ENCODE results near the gene FAM72D. TPM values are rescaled to one million over a fixed set of nuclear protein-coding genes. Genes with fewer than 3 reads are reported as not detected.
A peak's percentile ranks its signal among the peaks of the same experiment; 100 is the strongest.
"Not testable (repeated sequence)": the region's sequence is repeated elsewhere in the genome, so short reads cannot be mapped to it uniquely, and the experiment has no call there.

FAM72D gene
- total RNA-seq, 4 donors from 2014 or later, result 0.11 to 2.7 (median 0.56) TPM

GRCh38 chr1:145074021-145074559, 21.7 kb upstream of the FAM72D start:
- H3K4me3 ChIP-seq; intact Hi-C loops (cut with DNase I); H3K9me3 ChIP-seq; H3K36me3 ChIP-seq; DNase-seq; H3K4me1 ChIP-seq; H3K27ac ChIP-seq; H3K27me3 ChIP-seq: not testable (repeated sequence)
- WGBS, 2 donors, result 83 to 90% methylated on average over 1 to 3 of the region's 6 CpGs

GRCh38 chr1:145076877-145077276, 18.9 kb upstream of the FAM72D start:
- H3K4me1 ChIP-seq; H3K36me3 ChIP-seq; intact Hi-C loops (cut with DNase I); H3K4me3 ChIP-seq; H3K27ac ChIP-seq; H3K9me3 ChIP-seq; H3K27me3 ChIP-seq; DNase-seq: not testable (repeated sequence)
- no CpG with 5 or more reads among the region's 3 CpGs for WGBS, 2 donors

- H3K9me3 ChIP-seq; H3K27ac ChIP-seq; intact Hi-C loops (cut with DNase I); H3K27me3 ChIP-seq; H3K4me1 ChIP-seq; H3K36me3 ChIP-seq; DNase-seq; H3K4me3 ChIP-seq: not testable (repeated sequence)
- no CpG with 5 or more reads among the region's 11 CpGs for WGBS, 2 donors
These were observed 17.6 kb upstream of the FAM72D start for GRCh38 chr1:145077872-145078786.

- DNase-seq; H3K4me3 ChIP-seq; H3K4me1 ChIP-seq; H3K27me3 ChIP-seq; intact Hi-C loops (cut with DNase I); H3K9me3 ChIP-seq; H3K36me3 ChIP-seq; H3K27ac ChIP-seq: not testable (repeated sequence)
- WGBS, 2 donors, result no CpG with 5 or more reads among the region's 5 CpGs
These were observed 16.9 kb upstream of the FAM72D start for GRCh38 chr1:145078787-145079370.

- WGBS, 2 donors, result 77 to 80% methylated on average over 2 of the region's 2 CpGs
- H3K9me3 ChIP-seq; H3K27me3 ChIP-seq; DNase-seq; H3K4me3 ChIP-seq; H3K36me3 ChIP-seq; intact Hi-C loops (cut with DNase I); H3K4me1 ChIP-seq; H3K27ac ChIP-seq: not testable (repeated sequence)
These were observed 16.0 kb upstream of the FAM72D start for GRCh38 chr1:145079737-145080136.

GRCh38 chr1:145080193-145080592, 15.6 kb upstream of the FAM72D start:
- H3K27ac ChIP-seq; intact Hi-C loops (cut with DNase I); H3K4me3 ChIP-seq; DNase-seq; H3K9me3 ChIP-seq; H3K36me3 ChIP-seq; H3K4me1 ChIP-seq; H3K27me3 ChIP-seq: not testable (repeated sequence)
- 90 to 100% methylated on average over 2 of the region's 3 CpGs for WGBS, 2 donors

- intact Hi-C loops (cut with DNase I); H3K36me3 ChIP-seq; DNase-seq; H3K4me3 ChIP-seq; H3K4me1 ChIP-seq; H3K9me3 ChIP-seq; H3K27ac ChIP-seq; H3K27me3 ChIP-seq: not testable (repeated sequence)
- 95 to 100% methylated on average over 2 of the region's 7 CpGs for WGBS, 2 donors
These were observed 13.1 kb upstream of the FAM72D start for GRCh38 chr1:145082483-145083255.

GRCh38 chr1:145093517-145094149, 2.1 kb upstream of the FAM72D start:
- H3K36me3 ChIP-seq; intact Hi-C loops (cut with DNase I); H3K4me1 ChIP-seq; H3K27me3 ChIP-seq; H3K9me3 ChIP-seq; DNase-seq: not testable (repeated sequence)
- Histone ChIP-seq H3K27ac (peak overlapping the region in 3 of 4 donors; percentile 19 to 72 (median 20)), H3K4me3 (peak overlapping the region in 3 of 4 donors; percentile 31 to 67 (median 38))
- no CpG with 5 or more reads among the region's 47 CpGs for WGBS, 2 donors

- WGBS, 2 donors, result no CpG with 5 or more reads among the region's 46 CpGs
- H3K27me3 ChIP-seq; intact Hi-C loops (cut with DNase I); H3K4me1 ChIP-seq; DNase-seq; H3K36me3 ChIP-seq; H3K9me3 ChIP-seq: not testable (repeated sequence)
- H3K27ac ChIP-seq, result peak overlapping the region; percentile 67 to 83 (median 73)
- peak overlapping the region; percentile 23 to 63 (median 42) for H3K4me3 ChIP-seq
These were observed 1.0 kb upstream of the FAM72D start for GRCh38 chr1:145094655-145095211.

GRCh38 chr1:145101725-145102124, 6.0 kb downstream of the FAM72D start:
- H3K27ac ChIP-seq; intact Hi-C loops (cut with DNase I); H3K4me3 ChIP-seq; DNase-seq; H3K9me3 ChIP-seq; H3K27me3 ChIP-seq; H3K36me3 ChIP-seq; H3K4me1 ChIP-seq: not testable (repeated sequence)
- WGBS, 2 donors, result no CpG with 5 or more reads among the region's 1 CpG

- no CpG with 5 or more reads among the region's 2 CpGs for WGBS, 2 donors
- DNase-seq; H3K4me3 ChIP-seq; H3K36me3 ChIP-seq; H3K9me3 ChIP-seq; H3K27ac ChIP-seq; intact Hi-C loops (cut with DNase I); H3K27me3 ChIP-seq; H3K4me1 ChIP-seq: not testable (repeated sequence)
These were observed 7.5 kb downstream of the FAM72D start for GRCh38 chr1:145103294-145103693.

- H3K9me3 ChIP-seq; DNase-seq; H3K27me3 ChIP-seq; H3K36me3 ChIP-seq; intact Hi-C loops (cut with DNase I); H3K27ac ChIP-seq; H3K4me3 ChIP-seq; H3K4me1 ChIP-seq: not testable (repeated sequence)
- WGBS, 2 donors, result no CpG with 5 or more reads among the region's 3 CpGs
These were observed 15.9 kb downstream of the FAM72D start for GRCh38 chr1:145111674-145112073.
